IMR-90 (cell line): ENCODE results near the gene NUP210. TPM values are rescaled to one million over a fixed set of nuclear protein-coding genes. Genes with fewer than 3 reads are reported as not detected.

ENCODE experiments used
- ATAC-seq: fragments of 200-7000 bp; cut with Tn5 transposase; 2 replicates; pipeline ENCODE4 v1.9.1; 2020; ENCODE audit warnings: low read depth, mild to moderate bottlenecking, moderate library complexity
- BruUV-seq: library from RNA; stranded (reverse); fragments of 400-500 nt; replicated peaks from 2 replicates; lab custom pipeline; 2021; lab: Mats Ljungman, UMichigan
- CTCF ChIA-PET: fragments of 300-600 bp; formaldehyde crosslinking; extraction: SDS; loops from one replicate; lab custom pipeline; 2021; ENCODE audit warnings: antibody characterized with exemption; lab: Yijun Ruan, JAX
- POLR2A ChIA-PET: fragments of 300-600 bp; sonication (Branson Sonifier 250); formaldehyde crosslinking; loops from one replicate; lab custom pipeline; 2022; ENCODE audit warnings: antibody characterized with exemption; ENCODE audit not compliant: unreplicated experiment; lab: Charles Lee
- DNase-seq: peaks from one replicate; pipeline ENCODE4 v3.0.0; 2013
- H2AFZ ChIP-seq: replicated peaks from 2 replicates; pipeline ENCODE3; 2013; ENCODE audit warnings: low read length, mild to moderate bottlenecking; ENCODE audit not compliant: poor library complexity
- H2AK5ac ChIP-seq: 2 replicates; pipeline ENCODE4 v1.6.1; 2013; ENCODE audit warnings: low read depth, low read length, inconsistent platforms
- H2AK9ac ChIP-seq: replicated peaks from 2 replicates; pipeline ENCODE3; 2013; ENCODE audit warnings: mild to moderate bottlenecking, low read depth, low read length, moderate library complexity; ENCODE audit not compliant: poor library complexity
- H2BK120ac ChIP-seq: 2 replicates; pipeline ENCODE4 v1.6.1; 2013; ENCODE audit warnings: low read depth, low read length, inconsistent platforms
- H2BK15ac ChIP-seq: 3 replicates; pipeline ENCODE4 v1.6.1; 2013; ENCODE audit warnings: low read depth, low read length, inconsistent platforms
- H2BK20ac ChIP-seq: 2 replicates; pipeline ENCODE4 v1.6.1; 2013; ENCODE audit warnings: low read depth, mild to moderate bottlenecking, inconsistent platforms, low read length, moderate library complexity
- H2BK5ac ChIP-seq: 2 replicates; pipeline ENCODE4 v1.6.1; 2013; ENCODE audit warnings: mild to moderate bottlenecking, low read depth, low read length, inconsistent platforms; ENCODE audit not compliant: poor library complexity, severe bottlenecking
- H3K14ac ChIP-seq: replicated peaks from 2 replicates; pipeline ENCODE4 v1.6.1; 2013; ENCODE audit warnings: low read depth, low read length, inconsistent platforms
- H3K18ac ChIP-seq: 2 replicates; pipeline ENCODE4 v1.6.1; 2013; ENCODE audit warnings: low read depth, low read length, control low read depth
- H3K23ac ChIP-seq: 2 replicates; pipeline ENCODE4 v1.6.1; 2013; ENCODE audit warnings: low read depth, low read length, inconsistent platforms
- H3K27ac ChIP-seq: 2 replicates; pipeline ENCODE4 v1.5.1; 2013; ENCODE audit warnings: mild to moderate bottlenecking, control low read depth, low read length; ENCODE audit not compliant: insufficient read depth
- H3K27me3 ChIP-seq: 2 replicates; pipeline ENCODE4 v1.6.1; 2013; ENCODE audit warnings: low read length; ENCODE audit not compliant: control insufficient read depth, insufficient read depth
- H3K36me3 ChIP-seq: 2 replicates; pipeline ENCODE4 v1.6.1; 2013; ENCODE audit warnings: low read length, mixed read lengths; ENCODE audit not compliant: control insufficient read depth, insufficient read depth
- H3K4ac ChIP-seq: 2 replicates; pipeline ENCODE4 v1.6.1; 2013; ENCODE audit warnings: low read depth, low read length, inconsistent platforms
- H3K4me1 ChIP-seq: 2 replicates; pipeline ENCODE4 v1.6.1; 2013; ENCODE audit warnings: low read length, mixed read lengths; ENCODE audit not compliant: control insufficient read depth, insufficient read depth
- H3K4me2 ChIP-seq: 2 replicates; pipeline ENCODE4 v1.6.1; 2013; ENCODE audit warnings: low read depth, mild to moderate bottlenecking, control low read depth, low read length, moderate library complexity
- H3K4me3 ChIP-seq: 2 replicates; pipeline ENCODE4 v1.5.1; 2013; ENCODE audit warnings: low read depth, mild to moderate bottlenecking, control low read depth, low read length, moderate library complexity; ENCODE audit not compliant: insufficient read depth
- H3K56ac ChIP-seq: 2 replicates; pipeline ENCODE4 v1.6.1; 2013; ENCODE audit warnings: low read length, inconsistent platforms; ENCODE audit not compliant: insufficient read depth; ENCODE audit errors: extremely low read depth
- H3K79me1 ChIP-seq, 2 experiments: 2 replicates each; pipeline ENCODE4 v1.6.1; 2013; ENCODE audit warnings: low read length in 2 of 2, inconsistent platforms in 1 of 2, low read depth in 1 of 2
- H3K9ac ChIP-seq: 2 replicates; pipeline ENCODE4 v1.6.1; 2013; ENCODE audit warnings: low read depth, low read length, control low read depth
- H3K9me1 ChIP-seq: 2 replicates; pipeline ENCODE4 v1.6.1; 2013; ENCODE audit warnings: low read length, inconsistent platforms; ENCODE audit not compliant: insufficient read depth
- H3K9me3 ChIP-seq: 2 replicates; pipeline ENCODE4 v1.6.1; 2013; ENCODE audit warnings: low read length; ENCODE audit not compliant: control insufficient read depth, insufficient read depth
- H4K20me1 ChIP-seq: 2 replicates; pipeline ENCODE4 v1.6.1; 2013; ENCODE audit warnings: low read length, inconsistent platforms; ENCODE audit not compliant: insufficient read depth
- H4K5ac ChIP-seq: 2 replicates; pipeline ENCODE4 v1.6.1; 2013; ENCODE audit warnings: mild to moderate bottlenecking, low read depth, low read length, control low read depth
- H4K8ac ChIP-seq, 2 experiments: 2 replicates each; pipeline ENCODE4 v1.6.1; 2013; ENCODE audit warnings: low read depth in 2 of 2, low read length in 2 of 2, control low read depth in 1 of 2, inconsistent platforms in 1 of 2
- H4K91ac ChIP-seq: 2 replicates; pipeline ENCODE4 v1.6.1; 2013; ENCODE audit warnings: low read depth, low read length, inconsistent platforms; ENCODE audit not compliant: insufficient read depth
- MAFK ChIP-seq: IDR thresholded peaks from 2 replicates; pipeline ENCODE4 v1.6.1; 2012; ENCODE audit warnings: low read depth, low read length, improper control_type of control experiment
- RAD21 ChIP-seq: IDR thresholded peaks from 2 replicates; pipeline ENCODE4 v1.6.1; 2012; ENCODE audit warnings: low read length, improper control_type of control experiment
- WGBS, 2 experiments: methylation state at CpG; one replicate each; pipeline versions ENCODE4 v1.1.5 to v1.1.7; 2013; ENCODE audit warnings: missing lambda C conversion rate in 2 of 2; ENCODE audit not compliant: insufficient read length in 1 of 2; ENCODE audit errors: extremely low coverage in 2 of 2; 5-methylcytosine and 5-hydroxymethylcytosine counted together
- dilution Hi-C: fragments of 300-500 bp; cut with HindIII; formaldehyde crosslinking; loops from one replicate; pipeline ENCODE4 v1.14.3; 2018; ENCODE audit warnings: low sequenced_read_pairs; ENCODE audit not compliant: unreplicated experiment
- in situ Hi-C: fragments of 300-500 bp; cut with MboI; formaldehyde crosslinking; loops from 3 replicates; pipeline ENCODE4 v1.14.3; 2019; ENCODE audit warnings: low sequenced_read_pairs, inconsistent platforms, mixed read lengths
- intact Hi-C: fragments of 100-400 bp; cut with micrococcal nuclease; formaldehyde crosslinking; loops from 2 replicates; pipeline ENCODE4 v1.10.0; 2022
- polyA plus RNA-seq, 3 experiments: library from polyadenylated mRNA; depleted of rRNA; stranded (reverse); fragments of >200 nt; gene quantifications; 2 replicates each; pipeline ENCODE4 v1.2.3, GENCODE V29; 2012; ENCODE audit warnings: low replicate concordance in 1 of 3
- total RNA-seq: library from RNA; depleted of rRNA; stranded (reverse); fragments of >200 nt; gene quantifications from 2 replicates; pipeline ENCODE4 v1.2.3, GENCODE V29; 2012

Gene NUP210
- total and polyA plus RNA-seq, 2 of the 4 experiments (the other 2 are of a cell fraction) = under 0.01 to 0.03 TPM

DNA sequence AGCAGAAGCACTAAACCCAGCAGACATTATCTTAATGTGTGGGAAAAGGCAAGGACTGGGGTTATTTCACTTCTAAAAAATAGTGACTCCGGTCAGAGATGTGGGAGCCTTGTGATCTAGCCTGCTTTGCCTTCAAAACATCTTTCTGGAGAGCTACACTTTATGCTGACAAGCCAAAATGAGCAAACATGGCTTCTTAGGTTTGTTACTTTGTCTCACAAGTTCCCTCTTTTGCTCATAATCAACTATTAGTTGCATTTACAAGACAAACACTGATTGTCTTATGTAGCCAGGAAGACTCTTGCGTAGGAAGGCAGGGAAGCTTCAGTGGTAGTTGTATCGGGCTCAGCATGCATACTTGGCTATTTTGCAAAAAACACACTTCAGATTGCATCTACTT lies 129.2 kb downstream of the NUP210 start:
- no peaks in the 10 kb centered on the region for H4K20me1 ChIP-seq
- no peak overlapping the region for H2BK15ac ChIP-seq
- whole genome bisulfite sequencing, 2 experiments = no CpG with 5 or more reads among the region's 3 CpGs
- no peak overlapping the region for H4K91ac ChIP-seq
- no peaks in the 10 kb centered on the region for H3K9me1 ChIP-seq
- H3K4me1 ChIP-seq = no peaks in the 10 kb centered on the region
- H3K14ac ChIP-seq = no peak overlapping the region
- H2BK120ac ChIP-seq = no peak overlapping the region
- CTCF ChIA-PET = no interaction called here
- dilution Hi-C loops = no loop called here
- no peak overlapping the region for H4K8ac ChIP-seq
- H2BK5ac ChIP-seq = no peak overlapping the region
- H2AK5ac ChIP-seq = no peak overlapping the region
- ATAC-seq (no peak), DNase-seq (no peak)
- no peak overlapping the region for H4K5ac ChIP-seq
- H3K9ac ChIP-seq = no peak overlapping the region
- H3K56ac ChIP-seq = no peak overlapping the region
- TF ChIP-seq MAFK (peak; percentile 71), RAD21 (no peak)
- no TSS peak for BruUV-seq
- POLR2A ChIA-PET = no interaction called here
- H3K9me3 ChIP-seq = peaks cover 4% of the 10 kb centered on the region
- no peak overlapping the region for H3K18ac ChIP-seq
- H2AK9ac ChIP-seq = no peak overlapping the region
- no peak overlapping the region for H3K23ac ChIP-seq
- H3K27me3 ChIP-seq = peaks cover 22% of the 10 kb centered on the region
- no peak overlapping the region for H2AFZ ChIP-seq
- H3K4me3 ChIP-seq = no peak overlapping the region
- in situ Hi-C loops = no loop called here
- H2BK20ac ChIP-seq = no peak overlapping the region
- no peak overlapping the region for H3K4me2 ChIP-seq
- intact Hi-C loops = no loop called here
- H3K27ac ChIP-seq = no peak overlapping the region
- H3K36me3 ChIP-seq = no peaks in the 10 kb centered on the region
- no peaks in the 10 kb centered on the region for H3K79me1 ChIP-seq
- H3K4ac ChIP-seq = no peak overlapping the region
